Omental fat pad (tissue), 4 donors: Measurements from ENCODE around the gene AK8. TPM values are rescaled to one million over a fixed set of nuclear protein-coding genes. Genes with fewer than 3 reads are reported as not detected.
"Not testable (repeated sequence)": the region's sequence is repeated elsewhere in the genome, so short reads cannot be mapped to it uniquely, and the experiment has no call there.

Experiments used
- ATAC-seq: fragments of 150-250 bp; one replicate; pipeline ENCODE4 v1.9.1; 2016; ENCODE audit warnings: mild to moderate bottlenecking, moderate library complexity; ENCODE audit not compliant: low FRiP score
- DNase-seq: peaks from one replicate; pipeline ENCODE4 v3.0.0-alpha.2; 2019; ENCODE audit warnings: low spot score
- total RNA-seq, 4 donors: library from RNA; depleted of rRNA; stranded (reverse); fragments of >200 nt; gene quantifications; one replicate each; pipeline ENCODE4 v1.1.0, GENCODE V29; 2016
- TF ChIP-seq, protein P1 (sequence below), 3 donors: fragments of 450-650 bp; IDR thresholded peaks; one replicate each; pipeline ENCODE4 v1.5.1; 2016 to 2017; ENCODE audit warnings: antibody characterized with exemption in 3 of 3, mild to moderate bottlenecking in 3 of 3, moderate library complexity in 2 of 3

The AK8 gene
- total RNA-seq, 4 donors from 2014 or later = 1.0 to 1.3 (median 1.3) TPM; not detected in 1

DNA sequence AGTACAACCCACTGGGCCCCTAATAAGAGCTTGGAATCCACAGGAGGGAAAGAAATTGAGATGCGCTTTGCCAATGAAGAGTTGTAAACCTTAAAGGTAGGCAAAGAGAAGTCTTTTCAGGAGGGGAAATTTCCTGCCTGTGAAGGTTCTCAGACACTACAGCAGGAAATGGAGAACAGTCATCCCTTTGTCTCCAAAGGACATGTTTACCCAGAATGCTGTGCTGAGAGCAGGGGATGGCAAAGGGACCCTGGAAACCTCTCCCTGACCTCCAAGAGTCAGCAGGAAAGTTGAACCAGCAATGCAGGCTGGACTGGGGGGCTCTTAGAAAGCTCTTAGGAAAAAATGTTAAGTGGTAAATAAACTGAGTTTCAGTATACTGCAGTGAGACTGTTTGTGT lies 103.2 kb downstream of the AK8 start:
- ATAC-seq (no peak), DNase-seq (no peak)
- TF ChIP-seq, protein P1, sequence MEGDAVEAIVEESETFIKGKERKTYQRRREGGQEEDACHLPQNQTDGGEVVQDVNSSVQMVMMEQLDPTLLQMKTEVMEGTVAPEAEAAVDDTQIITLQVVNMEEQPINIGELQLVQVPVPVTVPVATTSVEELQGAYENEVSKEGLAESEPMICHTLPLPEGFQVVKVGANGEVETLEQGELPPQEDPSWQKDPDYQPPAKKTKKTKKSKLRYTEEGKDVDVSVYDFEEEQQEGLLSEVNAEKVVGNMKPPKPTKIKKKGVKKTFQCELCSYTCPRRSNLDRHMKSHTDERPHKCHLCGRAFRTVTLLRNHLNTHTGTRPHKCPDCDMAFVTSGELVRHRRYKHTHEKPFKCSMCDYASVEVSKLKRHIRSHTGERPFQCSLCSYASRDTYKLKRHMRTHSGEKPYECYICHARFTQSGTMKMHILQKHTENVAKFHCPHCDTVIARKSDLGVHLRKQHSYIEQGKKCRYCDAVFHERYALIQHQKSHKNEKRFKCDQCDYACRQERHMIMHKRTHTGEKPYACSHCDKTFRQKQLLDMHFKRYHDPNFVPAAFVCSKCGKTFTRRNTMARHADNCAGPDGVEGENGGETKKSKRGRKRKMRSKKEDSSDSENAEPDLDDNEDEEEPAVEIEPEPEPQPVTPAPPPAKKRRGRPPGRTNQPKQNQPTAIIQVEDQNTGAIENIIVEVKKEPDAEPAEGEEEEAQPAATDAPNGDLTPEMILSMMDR (IDR thresholded peaks at IDR 0.05) = no peak

DNA sequence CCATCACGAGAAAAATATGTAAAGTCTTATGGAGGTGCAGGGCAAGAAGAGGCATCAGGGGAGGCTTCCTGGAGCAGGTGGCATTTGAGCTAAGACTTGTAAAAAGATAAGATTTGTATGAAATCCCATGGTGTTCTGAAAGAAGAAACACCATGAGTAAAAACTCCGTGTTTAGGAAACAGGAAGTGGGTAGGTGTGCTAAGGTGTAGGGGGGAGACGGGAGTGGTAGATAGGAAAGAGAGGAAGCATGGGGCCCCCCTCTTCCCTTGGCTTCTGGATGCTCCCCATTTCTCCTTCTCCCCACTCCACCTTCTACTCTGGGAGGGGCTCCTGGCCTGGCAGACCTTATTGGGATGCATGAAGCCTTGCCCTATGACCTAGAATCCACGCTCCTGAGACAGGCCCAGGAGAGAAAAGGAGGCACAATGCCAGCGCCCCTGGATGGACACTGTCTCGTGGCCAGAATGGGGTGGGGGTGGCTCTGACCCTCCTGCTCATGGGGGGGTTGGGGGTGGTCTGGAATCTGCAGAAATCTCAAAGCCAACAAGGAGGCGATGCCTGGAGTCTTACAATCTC lies 104.2 kb downstream of the AK8 start:
- DNase-seq (no peak), ATAC-seq (no peak)
- TF ChIP-seq, protein P1 (IDR thresholded peaks at IDR 0.05) = no peak

DNA sequence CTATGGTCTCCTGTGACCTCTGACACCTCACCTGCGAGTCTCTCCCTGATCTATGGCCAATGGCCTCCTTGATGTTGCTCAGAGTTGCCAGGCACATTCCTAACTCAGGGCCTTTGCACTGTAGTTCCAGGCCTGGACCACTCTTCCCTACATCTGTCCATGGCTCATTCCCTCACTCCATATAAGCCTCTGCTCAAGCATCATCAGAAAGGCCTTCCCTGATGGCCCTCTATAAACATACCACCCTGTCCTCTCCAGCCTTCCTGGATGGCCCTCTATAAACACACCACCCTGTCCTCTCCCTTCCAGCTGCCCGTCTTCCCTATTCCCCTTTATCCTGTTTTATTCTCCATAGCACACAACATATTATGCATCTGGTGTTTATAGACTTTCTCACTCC lies 105.0 kb downstream of the AK8 start:
- ATAC-seq = no peak
- no peak for DNase-seq
- TF ChIP-seq, protein P1 (IDR thresholded peaks at IDR 0.05) = no peak

DNA sequence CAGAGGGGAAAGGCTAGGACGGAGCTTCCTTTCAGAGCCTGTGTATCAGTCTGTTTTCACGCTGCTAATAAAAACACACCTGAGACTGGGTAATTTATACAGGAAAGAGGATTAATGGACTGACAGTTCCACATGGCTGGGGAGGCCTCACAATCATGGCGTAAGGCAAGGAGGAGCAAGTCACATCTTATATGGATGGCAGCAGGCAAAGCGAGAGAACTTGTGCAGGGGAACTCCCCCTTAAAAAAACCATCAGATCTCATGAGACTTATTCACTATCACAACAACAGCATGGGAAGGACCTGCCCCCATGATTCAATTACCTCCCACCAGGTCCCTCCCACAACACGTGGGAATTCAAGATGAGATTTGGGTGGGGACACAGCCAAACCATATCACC lies 106.3 kb downstream of the AK8 start:
- not testable (repeated sequence) for ATAC-seq, DNase-seq

DNA sequence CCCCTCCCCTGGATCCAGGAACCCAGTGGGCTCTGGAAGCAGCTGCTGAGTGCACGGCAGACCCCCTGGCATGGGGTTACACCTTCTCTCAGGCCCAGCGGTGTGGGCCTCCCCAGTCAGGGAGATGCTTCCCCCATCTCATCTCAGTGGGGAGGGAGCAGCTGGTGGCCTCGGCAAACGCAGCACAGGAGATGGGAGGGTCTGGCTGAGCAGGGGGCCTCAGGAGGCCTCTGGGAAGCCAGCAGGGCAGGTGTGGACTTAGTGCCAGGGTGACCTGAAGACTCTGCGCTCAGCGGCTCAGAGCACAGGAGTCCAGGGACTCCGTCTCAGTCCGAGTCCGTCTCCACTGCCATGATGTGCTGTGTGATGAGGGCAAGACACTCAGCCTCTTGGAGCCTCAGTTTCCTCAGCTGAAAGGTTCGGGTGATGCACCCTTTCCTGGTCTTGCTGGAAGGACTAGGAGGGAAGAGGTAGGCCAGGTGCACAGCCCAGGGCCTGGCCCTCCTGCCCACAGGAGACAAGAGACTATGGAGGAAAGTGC lies 107.2 kb downstream of the AK8 start:
- TF ChIP-seq, protein P1 (IDR thresholded peaks at IDR 0.05) = no peak
- ATAC-seq = no peak
- DNase-seq = no peak

DNA sequence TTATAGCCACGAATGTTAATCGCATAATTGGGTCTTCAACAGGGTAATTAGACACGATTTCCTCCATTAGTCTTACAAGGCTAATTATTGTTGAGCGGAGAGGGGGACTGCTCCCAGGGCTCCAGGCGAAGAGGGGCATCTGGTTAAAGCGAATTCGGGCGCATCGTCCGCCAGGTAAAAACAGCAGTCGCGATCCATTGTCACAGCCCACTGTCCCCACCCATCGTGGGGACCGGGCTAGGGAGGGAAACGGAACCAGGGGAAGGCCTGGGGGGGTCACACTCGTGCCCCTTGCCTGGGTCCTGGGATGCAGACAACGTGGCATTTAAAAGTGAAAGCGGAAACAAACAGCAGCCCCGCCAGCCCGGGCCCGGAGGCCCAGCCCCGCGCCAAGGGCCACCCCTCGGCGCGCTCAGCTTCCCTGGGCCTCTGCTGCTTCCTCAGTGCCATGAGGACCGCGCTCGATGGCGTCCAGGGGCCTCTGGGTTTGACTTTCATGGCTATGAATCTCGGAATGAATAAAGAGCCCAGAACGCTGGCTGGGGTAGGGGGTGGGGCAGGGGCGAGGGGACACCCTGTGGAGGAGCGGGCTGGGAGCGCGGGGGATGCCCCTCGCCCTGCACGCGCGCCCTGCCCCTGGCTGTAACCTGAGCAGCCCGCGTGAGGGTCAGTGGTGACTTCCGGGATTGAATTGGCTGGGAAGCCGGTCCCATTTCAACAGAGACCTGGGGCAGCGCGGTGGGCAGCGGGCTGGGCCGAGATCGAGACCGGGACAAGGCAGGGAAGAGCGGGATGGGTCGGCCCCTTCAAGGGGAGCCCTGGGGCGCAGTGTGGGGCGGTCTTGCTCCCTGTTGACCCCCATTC lies 107.9 kb downstream of the AK8 start:
- ATAC-seq = peak; percentile 90
- peak; percentile 48 for DNase-seq
- TF ChIP-seq, protein P1 (IDR thresholded peaks at IDR 0.05) = no peak

DNA sequence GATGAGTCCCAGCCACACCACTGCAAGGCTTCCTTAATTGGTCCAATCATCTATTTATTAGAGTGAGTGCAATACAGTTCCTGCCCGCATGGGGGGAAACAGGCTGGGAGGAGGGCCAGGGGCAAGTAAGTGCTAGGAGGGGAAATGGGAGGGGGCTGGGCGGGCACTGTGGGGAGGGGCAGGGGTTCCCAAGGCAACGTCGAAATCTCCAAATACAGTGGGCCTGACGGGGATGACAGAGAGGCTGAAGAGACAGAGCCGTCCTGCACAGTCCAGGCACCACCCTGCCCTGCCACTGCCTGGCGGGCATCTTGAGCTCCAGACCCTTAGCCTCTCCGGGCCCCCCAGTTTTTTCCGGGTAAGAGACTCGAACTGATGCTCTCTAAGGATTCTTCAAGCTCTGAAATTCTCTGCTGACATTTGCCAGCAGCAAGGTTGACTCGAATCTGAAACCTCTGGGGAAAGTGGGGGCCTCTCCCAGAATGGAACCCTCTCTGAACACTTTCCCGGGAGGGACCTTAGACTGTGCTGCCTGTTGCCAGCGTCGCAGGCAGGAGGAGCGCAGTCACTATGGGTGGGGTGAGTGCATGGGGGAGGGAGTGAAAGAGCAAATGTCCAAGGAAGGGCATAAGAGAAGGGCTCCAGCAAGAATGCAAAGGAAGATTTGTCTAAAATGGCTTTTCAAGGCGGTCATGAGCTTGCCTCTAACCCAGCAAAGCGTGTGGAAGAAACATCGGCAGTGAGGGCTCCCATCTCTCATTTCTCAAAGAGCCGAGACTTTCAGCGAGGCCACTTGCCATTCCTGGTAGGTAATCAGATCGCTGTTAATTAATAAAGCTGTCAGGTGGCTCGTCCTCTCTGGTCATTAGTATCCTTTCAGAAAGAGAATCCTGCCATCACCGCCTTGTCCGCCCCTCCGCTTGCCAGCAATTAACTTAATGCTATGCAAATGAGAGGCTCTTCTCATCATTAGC lies 108.9 kb downstream of the AK8 start:
- DNase-seq = peak; percentile 36
- ATAC-seq = peak; percentile 72
- TF ChIP-seq, protein P1 (IDR thresholded peaks at IDR 0.05) = no peak
